GM21619 (cell line): Measurements from ENCODE around the gene ACTR1B.
"Not testable (repeated sequence)": the region's sequence is repeated elsewhere in the genome, so short reads cannot be mapped to it uniquely, and the experiment has no call there.

Experiments used
- ATAC-seq: cut with Tn5 transposase; IDR thresholded peaks from one replicate; pipeline ENCODE4 v1.9.1; 2021; ENCODE audit not compliant: unreplicated experiment

The ACTR1B gene

DNA sequence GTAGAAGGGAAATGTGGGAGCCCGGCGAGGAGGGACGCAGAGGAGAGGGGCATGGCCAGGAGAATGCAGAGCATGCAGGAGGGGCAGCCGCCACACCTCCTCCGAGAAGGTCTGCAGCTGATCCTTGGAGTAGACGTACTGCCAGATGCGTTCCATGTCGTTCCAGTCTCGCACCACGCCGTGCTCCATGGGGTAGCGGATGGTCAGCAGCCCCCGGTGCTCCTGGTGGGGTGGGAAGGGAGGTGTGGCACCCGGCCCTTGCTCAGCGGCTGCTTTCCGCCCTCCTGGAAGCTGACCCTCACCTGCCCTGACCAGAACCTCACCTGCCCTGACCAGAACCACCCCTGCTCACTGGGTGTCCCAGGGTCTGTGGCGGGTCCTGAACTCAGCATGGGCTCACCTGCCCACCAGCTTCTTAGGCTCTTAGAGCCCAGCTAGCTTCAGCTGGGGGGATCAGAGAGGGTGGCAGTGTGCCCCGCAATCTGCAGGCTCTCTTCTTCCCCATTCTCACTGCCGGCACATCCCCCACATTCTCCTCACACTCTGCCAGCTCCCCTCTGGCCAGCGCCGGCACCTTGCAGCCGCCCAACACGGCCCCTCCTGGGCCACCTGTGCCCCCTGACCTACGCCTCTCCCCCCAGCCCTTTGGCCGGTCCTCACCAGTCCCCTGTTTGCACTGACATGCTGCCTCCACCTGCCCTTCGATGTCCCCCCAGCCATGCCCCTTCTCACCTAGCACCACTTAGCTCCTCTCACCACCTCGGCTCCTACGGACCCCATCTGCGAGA lies 4.4 kb downstream of the ACTR1B start:
- ATAC-seq: no peak

DNA sequence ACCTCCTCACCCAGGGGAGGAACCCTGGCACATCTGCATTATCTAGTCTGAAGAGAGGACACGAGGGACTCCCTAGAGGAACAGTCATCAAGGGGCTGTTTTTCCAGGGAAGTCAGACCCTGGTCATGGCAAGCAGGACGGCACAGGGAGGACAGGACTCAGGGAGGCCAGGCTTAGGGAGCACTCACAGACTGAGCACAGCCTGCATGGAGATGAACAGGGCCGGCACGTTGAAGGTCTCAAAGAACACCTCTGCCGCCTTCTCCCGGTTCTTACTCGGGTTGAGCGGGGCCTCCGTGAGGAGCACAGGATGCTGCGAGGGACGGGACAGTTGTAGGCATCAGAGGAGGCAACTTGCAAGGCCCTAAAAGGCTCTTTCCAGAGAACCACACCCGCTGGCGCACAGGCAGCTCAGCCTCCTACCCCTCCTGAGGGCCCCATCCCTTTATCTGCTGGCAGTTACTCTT lies 5.1 kb downstream of the ACTR1B start:
- no peak for ATAC-seq

DNA sequence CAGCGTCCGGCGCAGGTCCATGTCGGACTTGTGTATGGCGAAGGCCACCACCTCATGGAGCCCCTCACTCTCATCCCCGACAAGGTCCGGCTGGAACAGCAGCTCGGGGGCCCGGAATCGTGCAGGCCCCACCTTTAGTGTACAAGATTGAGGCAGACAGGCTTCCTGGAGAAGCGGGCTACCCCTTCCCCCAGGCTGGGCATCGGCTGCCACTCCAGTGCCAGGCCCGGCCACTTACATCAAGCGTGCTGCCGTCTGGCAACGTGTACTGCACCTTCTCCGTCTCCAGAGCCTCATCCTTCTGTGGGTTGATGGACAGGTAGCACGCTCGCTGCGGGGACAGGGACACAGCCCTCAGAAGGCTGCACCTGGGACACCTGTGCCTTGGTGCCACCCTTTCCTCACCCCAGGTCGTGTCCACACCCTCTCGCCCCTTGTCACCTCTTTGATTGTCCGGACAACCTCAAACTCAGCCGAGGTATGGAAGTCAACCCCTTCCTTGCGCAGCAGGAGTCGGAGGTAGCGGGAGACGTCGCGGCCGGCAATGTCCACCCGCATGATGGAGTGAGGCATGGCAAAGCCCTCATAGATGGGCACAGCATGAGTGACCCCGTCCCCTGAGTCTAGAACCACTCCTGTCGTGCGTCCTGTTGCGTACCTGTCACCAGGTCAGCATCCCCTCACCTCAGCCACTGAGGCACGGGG lies 5.7 kb downstream of the ACTR1B start:
- no peak for ATAC-seq

DNA sequence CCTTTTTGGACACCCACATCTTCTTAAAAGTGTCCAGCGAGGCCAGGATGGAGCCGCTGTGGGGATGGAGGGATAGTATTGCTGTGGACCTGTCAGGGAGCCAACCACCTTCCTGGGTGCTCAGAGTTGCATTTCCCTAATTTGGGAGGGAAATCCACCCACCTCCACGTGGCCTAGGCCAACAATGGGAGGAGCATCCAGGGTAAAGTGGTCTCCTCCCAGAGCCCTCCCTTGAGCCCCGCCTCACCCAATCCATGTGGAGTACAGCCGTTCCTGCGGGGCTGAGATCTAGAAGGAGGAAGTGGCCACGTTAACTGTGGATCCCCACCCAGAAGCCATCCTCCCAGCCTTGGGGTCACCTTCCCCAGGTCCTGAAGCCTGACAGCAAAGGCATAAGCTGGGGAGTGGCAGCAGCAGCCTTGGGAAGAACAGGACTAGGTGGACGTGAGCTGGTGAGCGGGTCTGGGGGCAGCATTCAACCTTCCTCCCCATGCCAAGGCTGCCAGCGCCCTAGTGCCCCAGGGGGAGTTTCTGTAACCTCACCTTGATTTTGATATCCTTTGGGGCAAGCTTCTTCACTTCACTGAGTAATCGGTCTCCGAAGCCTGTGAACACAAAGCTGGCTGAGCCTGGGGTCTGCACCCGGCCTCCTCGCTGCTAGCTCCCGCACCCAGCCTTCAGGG lies 6.8 kb downstream of the ACTR1B start:
- no peak for ATAC-seq

DNA sequence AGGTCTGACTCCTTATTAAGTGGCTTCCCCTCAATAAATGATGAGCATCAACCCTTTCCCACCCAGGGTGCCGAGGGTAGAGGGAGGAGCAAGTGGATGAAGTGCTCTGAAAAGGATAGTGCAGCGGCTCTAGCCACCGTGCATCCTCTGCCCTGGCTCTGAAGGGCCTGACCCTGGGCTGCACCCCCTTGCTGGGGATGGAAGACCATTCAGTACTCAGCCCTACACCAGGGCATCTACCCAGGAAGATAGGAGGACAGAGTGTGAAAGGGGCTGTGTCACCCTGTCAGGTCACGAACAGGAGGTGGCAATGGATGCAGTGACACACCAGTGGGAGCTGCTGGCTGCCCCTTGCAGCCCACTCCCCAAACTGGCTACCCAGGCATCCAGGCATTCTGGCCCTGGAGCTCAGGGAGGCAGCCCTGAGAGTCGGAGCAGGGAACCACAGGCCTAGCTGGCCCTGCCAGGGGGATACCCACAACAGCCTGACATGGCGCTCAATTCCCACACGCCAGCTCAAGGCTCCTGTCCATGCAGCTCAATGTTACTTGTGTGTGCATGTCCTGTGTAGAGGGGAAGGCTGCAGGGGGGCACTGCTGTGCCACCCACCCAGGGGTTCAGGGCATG lies 7.6 kb downstream of the ACTR1B start:
- no peak for ATAC-seq

DNA sequence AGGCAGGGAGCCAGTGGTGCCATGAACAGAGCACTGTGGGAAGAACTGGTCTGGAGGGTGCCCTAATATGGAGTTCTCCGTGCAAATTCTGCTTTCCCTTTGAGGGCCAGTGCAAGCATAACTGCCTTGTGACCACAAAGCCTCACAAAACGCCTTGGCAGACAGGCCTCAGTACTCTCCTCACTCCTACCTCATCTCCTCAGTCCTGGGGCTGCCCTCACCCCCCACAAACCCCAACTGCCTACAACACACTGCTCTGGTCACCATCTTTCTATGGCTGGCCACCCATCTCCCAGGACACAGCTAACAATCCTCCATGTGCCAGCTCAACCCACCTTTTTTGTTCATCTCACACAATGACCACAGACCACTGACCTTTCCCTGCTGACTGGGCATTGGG lies 9.1 kb downstream of the ACTR1B start:
- ATAC-seq: no peak

DNA sequence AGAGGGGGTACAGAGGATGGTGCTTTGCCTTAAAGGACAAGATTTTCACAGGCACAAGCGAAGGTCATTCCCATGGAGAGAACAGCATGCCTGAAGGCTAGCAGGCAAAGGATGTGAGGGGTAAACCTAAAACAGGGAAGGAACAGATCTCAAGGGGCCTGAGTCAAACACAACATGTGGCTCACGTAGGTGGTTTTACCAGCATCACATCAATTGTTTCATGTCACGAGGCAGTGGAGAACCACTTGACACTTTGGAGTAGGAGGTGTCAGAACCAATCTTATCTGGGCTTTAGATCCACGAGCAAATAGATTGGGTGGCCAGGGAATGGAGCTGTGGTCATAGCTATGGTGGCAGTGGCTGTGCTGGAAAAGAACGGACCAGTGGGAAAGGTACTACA lies 9.5 kb downstream of the ACTR1B start:
- no peak for ATAC-seq

DNA sequence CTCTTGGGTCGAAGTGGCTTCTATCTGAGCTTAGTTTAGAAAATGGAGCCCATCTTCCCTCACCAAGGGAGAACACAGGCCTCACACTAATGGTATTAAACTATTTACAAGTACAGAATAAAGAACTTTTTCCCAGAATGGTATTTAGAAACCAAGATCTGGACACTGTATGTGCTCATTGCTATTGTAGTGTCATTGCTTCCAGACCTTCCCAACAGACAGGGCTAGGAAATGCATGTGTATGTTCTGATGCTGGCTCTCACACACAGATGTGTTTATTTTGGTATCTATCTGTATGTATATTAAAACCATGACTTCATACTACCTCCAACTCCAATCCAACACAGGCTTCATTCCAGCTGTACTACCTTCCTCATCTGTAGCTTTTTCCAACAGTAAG lies 10.0 kb downstream of the ACTR1B start:
- no peak for ATAC-seq

DNA sequence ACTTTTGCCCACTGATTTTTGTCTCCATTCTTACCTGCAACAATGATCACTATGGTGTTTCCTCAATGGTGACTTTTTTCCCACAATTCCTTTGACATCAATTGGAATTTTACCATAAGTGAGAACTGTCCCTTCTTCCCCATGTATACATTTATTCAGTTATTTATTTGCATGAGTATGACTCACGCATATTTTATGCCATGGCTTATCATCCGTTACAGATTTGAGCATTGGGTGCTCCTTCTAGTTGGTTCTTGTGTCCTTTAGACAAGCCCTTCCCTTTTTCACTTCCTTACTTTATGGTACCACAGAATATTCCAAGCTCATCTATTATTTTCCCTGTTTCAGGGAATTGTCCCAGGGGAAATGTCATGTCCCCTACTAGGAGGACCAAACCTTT lies 10.4 kb downstream of the ACTR1B start:
- no peak for ATAC-seq

DNA sequence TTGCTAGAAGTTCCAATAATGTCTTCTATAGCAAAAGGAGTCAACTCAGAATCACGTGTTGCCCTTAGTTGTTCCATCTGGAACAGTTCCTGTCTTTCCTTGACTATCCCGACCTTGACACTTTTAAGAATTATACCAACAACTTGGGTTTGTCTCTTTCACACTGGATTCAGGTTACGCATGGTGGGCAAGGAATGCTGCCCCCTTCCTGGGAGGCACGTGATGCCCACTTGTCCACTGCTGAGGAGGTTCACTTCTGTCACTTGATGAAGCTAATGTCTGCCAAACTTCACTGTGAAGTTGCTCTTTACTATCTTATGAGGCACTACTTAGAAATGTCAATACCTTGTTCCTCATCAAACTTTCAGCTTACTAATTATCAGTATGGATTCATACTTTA lies 12.7 kb downstream of the ACTR1B start:
- no peak for ATAC-seq

DNA sequence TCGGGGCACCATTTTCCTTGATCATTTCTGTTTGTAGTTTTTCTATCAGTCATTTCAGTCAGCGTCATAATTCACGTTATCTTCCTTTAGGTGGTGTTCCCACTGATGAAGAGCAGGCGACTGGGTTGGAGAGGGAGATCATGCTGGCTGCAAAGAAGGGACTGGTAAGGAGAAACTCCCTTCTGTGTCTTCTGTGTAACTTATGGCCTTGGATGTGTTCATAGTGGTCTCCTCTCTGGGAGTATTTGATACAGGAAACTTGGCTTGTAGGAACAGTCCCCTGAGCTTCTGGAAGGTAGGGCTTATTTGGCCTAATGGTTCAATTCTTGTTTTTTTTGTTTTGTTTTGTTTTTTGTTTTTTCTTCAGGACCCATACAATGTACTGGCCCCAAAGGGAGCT lies 16.9 kb downstream of the ACTR1B start:
- ATAC-seq: no peak

DNA sequence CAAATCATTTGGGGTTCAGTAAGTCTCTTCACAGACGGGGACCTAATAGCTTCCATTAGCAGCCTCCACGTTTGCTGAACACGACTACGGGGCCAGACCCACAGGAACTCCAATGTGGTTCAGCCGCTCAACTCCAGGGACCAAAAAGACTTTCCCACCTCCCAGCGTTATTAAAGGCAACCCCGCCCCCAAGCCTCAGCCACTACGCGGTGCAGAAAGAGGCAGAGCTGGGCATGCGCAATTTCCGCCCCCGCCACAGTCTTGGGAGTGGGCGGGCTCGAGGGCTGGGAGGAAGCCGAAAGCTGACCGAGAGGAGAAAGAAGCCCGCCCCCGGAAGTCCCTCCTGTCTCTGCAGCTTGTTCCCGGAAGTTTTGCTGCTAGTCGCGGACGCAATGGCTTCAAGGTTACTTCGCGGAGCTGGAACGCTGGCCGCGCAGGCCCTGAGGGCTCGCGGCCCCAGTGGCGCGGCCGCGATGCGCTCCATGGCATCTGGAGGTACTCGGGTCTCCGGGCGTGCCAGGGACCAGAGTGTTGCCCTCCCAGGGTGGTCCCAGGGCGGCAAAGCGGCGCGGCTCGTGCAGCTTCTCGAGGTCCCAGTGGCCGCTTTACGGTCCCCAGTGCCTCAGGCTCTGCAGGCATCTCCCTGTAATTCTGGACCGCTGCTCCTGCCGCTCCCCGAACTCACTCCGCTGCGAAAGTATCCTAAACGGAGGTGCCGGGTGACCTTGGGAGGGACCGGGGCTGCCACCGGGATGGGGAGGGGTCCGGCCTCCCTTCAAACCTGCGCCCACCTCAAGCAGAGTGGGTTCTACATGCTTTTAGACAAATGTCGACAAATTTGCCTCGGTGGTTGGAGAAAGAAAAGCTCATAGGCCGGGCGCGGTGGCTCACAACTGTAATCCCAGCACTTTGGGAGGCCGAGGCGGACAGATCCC lies 17.9 kb downstream of the ACTR1B start, which contains the start of gene COX5B:
Gene COX5B (plus strand): TSS at position 368 of the 935 bp plus-strand sequence. CDS start 25 bp downstream, at position 393.
- peak; percentile 94 for ATAC-seq

DNA sequence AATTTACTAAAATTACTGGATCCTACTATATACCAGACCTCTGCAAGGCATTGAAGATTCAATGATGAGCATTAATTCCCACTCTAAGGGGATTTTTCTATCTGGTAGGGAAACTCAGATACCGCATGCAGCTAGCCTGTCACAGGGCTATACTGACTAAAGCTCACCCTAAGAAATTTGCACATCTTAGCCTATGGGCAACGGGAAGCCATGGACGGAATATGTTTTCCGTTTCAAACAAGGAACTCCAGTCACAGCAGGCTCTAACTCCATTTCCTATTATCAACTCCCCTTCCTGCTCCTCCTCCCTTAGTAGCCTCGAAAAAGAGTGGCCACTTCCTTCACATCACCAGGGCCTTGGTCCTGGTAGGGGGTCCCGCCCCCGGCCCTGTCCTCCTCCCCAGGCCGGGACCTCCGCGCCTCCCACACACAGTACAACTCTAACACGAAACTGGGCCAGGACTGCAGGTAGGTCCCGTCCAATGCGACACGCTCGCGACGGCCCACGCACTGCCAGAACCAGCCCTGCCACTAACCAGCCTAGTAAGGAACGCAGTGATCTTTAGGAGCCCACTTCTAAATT lies 18.6 kb downstream of the ACTR1B start:
- peak; percentile 31 for ATAC-seq

DNA sequence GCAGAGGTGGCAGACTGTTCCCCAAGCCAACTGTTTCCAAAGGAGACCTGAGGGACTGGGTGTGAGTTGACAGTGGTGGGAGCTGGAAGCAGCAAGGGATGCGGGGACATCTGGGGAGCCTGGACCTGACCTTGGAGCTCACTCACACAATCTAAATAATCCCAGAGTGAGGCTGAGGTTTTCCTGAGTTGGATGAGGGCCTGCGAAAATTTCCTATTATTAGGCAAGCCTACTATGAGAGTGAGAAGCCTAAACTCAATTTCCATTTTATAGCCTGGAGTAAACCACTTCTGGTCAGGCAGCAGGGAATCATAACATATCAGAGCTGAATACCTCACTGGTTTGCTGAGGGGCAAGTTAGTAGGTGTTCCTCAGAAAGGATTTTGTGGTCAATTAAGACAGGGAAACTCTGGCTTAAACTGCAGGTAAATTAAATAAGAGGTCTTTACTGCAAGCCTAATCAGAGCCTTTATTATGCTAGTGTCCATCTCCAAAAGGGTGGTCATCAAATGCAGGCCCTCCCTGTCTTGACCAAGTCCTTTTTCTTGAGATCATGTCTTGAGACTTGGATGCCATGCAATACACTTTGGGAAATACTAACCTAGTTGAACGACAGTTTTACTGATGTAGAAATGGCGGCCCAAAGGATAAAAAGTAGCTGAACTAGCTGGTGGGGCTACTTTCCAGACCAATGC lies 19.7 kb downstream of the ACTR1B start:
- ATAC-seq: no peak

DNA sequence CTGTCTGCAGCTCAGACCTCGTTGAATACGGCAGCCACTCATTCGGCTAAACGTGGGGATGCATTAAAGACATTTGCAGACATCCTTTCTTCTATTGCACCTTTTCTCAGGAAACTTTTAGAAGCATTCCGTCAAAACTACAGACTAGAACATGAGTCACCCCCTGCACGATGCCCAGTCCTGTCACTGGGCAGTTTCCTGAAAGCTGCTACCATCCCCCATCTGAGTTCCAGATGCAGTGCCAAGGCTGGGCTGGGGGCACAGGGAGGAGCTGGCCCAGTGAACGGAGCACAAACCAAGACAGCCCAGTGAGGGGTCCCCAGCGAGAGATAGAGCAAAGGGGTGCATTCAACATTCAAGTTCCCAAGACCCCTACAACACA lies 37.8 kb downstream of the ACTR1B start:
- ATAC-seq: not testable (repeated sequence)

DNA sequence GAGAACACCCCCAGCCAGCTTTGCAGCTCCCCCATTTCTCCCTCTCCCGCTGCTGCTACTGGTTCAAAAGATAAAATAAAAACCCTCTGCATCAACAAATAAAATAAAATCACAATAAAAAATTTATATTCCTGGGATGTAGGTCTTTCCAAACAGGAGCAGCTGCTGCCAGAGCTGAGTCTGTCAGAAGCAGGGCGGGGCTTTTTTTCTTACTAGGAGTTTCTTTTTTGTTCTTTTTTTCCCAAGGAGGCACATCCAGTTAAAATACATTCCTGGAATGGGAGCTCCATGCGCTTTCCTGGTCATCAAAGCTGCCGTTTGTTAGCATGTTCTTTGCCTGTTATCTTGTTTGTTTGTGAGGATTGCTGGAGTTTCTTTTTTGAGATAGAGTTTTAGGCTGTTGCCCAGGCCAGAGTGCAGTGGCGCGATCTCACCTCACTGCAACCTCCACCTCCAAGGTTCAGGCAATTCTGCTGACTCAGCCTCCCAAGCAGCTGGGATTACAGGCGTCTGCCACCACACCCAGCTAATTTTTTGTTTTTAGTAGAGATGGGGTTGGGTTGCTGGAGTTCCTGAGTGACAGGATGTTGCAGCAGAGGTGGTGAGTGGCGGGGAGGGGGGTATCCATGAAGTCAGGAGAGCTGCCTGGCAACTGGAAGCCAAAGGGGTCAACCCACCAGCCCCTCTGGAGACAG lies 38.3 kb downstream of the ACTR1B start:
- not testable (repeated sequence) for ATAC-seq

DNA sequence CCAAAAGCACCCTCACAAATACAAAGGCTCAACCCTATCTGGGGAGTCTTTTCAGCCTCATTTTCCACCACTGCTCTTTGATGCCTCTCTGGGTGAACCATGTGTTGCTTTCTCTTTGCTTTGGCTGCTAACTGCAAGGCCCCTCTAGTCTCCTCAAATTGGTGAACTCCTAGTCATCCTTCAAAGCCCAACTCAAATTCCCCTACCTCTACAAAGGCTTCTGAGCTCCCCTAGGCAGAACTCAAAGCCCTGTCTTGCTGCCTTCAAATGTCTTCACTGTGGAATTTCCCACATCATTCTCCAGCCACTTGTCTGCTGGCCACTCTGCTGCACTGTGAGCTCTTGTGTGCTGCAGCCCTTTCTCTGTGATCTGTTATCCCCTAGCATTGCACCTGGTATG lies 40.9 kb downstream of the ACTR1B start:
- not testable (repeated sequence) for ATAC-seq

DNA sequence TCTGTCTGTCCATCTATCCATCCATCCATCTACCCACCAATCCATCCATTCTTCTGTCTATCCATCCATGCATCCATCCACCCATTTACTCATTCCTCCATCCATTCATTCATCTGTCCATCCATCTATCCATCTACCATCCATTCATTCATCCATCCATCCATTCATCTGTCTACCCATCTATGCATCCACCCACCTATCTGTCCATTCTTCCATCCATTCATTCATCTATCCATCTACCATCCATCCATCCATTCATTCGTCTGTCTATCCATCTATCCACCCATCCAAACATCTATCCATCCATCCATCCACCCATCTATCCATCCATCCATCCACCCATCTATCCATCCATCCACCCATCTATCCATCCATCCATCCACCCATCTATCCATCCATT lies 43.4 kb downstream of the ACTR1B start:
- not testable (repeated sequence) for ATAC-seq
